Uterus (tissue), 2 donors: ENCODE data around the gene KHK.

Source experiments
- CTCF ChIP-seq, 4 experiments: fragments of 200-600 bp in 2 of 4; fragments of 450-650 bp in 2 of 4; sonication (generic) in 2 of 4; IDR thresholded peaks; one replicate each; pipeline ENCODE4 v1.5.1; 2016 to 2019; ENCODE audit warnings: antibody characterized with exemption in 4 of 4, mild to moderate bottlenecking in 2 of 4, moderate library complexity in 1 of 4
- POLR2A ChIP-seq, 2 donors: fragments of 450-650 bp; IDR thresholded peaks; one replicate each; pipeline ENCODE4 v1.6.1; 2016; ENCODE audit warnings: antibody characterized with exemption in 2 of 2, mild to moderate bottlenecking in 1 of 2, moderate library complexity in 1 of 2

GRCh38 chr2:27042159-27042661, 44.4 kb upstream of the KHK start:
- TF ChIP-seq CTCF (IDR thresholded peaks at IDR 0.05) (no peak), POLR2A (IDR thresholded peaks at IDR 0.05) (no peak)
